SK-N-SH (cell line): ENCODE results near the gene VWDE. TPM values are rescaled to one million over a fixed set of nuclear protein-coding genes. Genes with fewer than 3 reads are reported as not detected.

Experiments used
- CTCF ChIA-PET: fragments of 300-600, 350-600 bp; formaldehyde crosslinking; extraction: SDS; loops from one replicate; lab custom pipeline; 2021; lab: Yijun Ruan, JAX
- POLR2A ChIA-PET: fragments of 350-600 bp; sonication (Branson Sonifier 250); formaldehyde crosslinking; extraction: SDS; loops from one replicate; lab custom pipeline; 2020; ENCODE audit warnings: antibody characterized with exemption, inconsistent platforms; lab: Yijun Ruan, JAX
- DNase-seq: peaks from one replicate; pipeline ENCODE4 v3.0.0; 2012
- H2AFZ ChIP-seq: fragments of 200-600 bp; sonication (generic); 2 replicates; pipeline ENCODE4 v1.8.1; 2016; ENCODE audit warnings: antibody characterized with exemption, mild to moderate bottlenecking, low read depth
- H3F3A ChIP-seq: fragments of 200-600 bp; sonication (generic); replicated peaks from 2 replicates; pipeline ENCODE3; 2016; ENCODE audit warnings: antibody characterized with exemption, mild to moderate bottlenecking; ENCODE audit not compliant: insufficient read depth
- H3K27ac ChIP-seq, 2 experiments: fragments of 200-500 bp in 1 of 2; fragments of 200-600 bp in 1 of 2; sonication (Bioruptor generic) in 1 of 2; sonication (generic), shearing (Covaris generic) in 1 of 2; 2 replicates each; pipeline versions ENCODE4 v1.5.1 to v1.6.1; 2014 to 2016; ENCODE audit warnings: low read depth in 2 of 2, inconsistent platforms in 1 of 2, low read length in 1 of 2, mild to moderate bottlenecking in 1 of 2, mixed read lengths in 1 of 2
- H3K27me3 ChIP-seq: fragments of 200-600 bp; sonication (generic), shearing (Covaris generic); 2 replicates; pipeline ENCODE4 v1.6.1; 2016; ENCODE audit warnings: mixed run types; ENCODE audit not compliant: insufficient read depth
- H3K36me3 ChIP-seq, 2 experiments: fragments of 200-500 bp in 1 of 2; fragments of 200-600 bp in 1 of 2; sonication (Bioruptor generic) in 1 of 2; sonication (generic) in 1 of 2; replicated peaks in 1 of 2; 2 replicates each; pipeline versions ENCODE3 to v1.5.1; 2014 to 2016; ENCODE audit warnings: low read length in 1 of 2, mild to moderate bottlenecking in 1 of 2; ENCODE audit not compliant: insufficient read depth in 2 of 2, control insufficient read depth in 1 of 2
- H3K4me1 ChIP-seq, 2 experiments: fragments of 200-500 bp in 1 of 2; fragments of 200-600 bp in 1 of 2; sonication (Bioruptor generic) in 1 of 2; sonication (generic), shearing (Covaris generic) in 1 of 2; 2 replicates each; pipeline versions ENCODE4 v1.5.1 to v1.6.1; 2014 to 2016; ENCODE audit warnings: low read depth in 1 of 2, low read length in 1 of 2, mixed run types in 1 of 2; ENCODE audit not compliant: insufficient read depth in 2 of 2, control insufficient read depth in 1 of 2
- H3K4me2 ChIP-seq: fragments of 200-600 bp; sonication (generic), shearing (Covaris generic); 2 replicates; pipeline ENCODE4 v1.6.1; 2017; ENCODE audit warnings: mixed run types
- H3K4me3 ChIP-seq, 2 experiments: fragments of 200-500 bp in 1 of 2; fragments of 200-600 bp in 1 of 2; sonication (Bioruptor generic) in 1 of 2; sonication (generic), shearing (Covaris generic) in 1 of 2; 2 replicates each; pipeline versions ENCODE4 v1.5.1 to v1.8.1; 2014 to 2016; ENCODE audit warnings: low read depth in 2 of 2, inconsistent platforms in 1 of 2, low read length in 1 of 2, mild to moderate bottlenecking in 1 of 2, mixed read lengths in 1 of 2, moderate library complexity in 1 of 2
- H3K79me2 ChIP-seq: fragments of 200-600 bp; sonication (generic); 2 replicates; pipeline ENCODE4 v1.8.1; 2017; ENCODE audit warnings: mild to moderate bottlenecking; ENCODE audit not compliant: insufficient read depth
- H3K9ac ChIP-seq: fragments of 200-600 bp; sonication (generic); 2 replicates; pipeline ENCODE4 v1.6.1; 2017; ENCODE audit warnings: mixed run types
- H3K9me2 ChIP-seq: fragments of 200-600 bp; sonication (generic); 2 replicates; pipeline ENCODE4 v1.6.1; 2017; ENCODE audit warnings: mixed run types
- H3K9me3 ChIP-seq: fragments of 200-600 bp; sonication (generic); 2 replicates; pipeline ENCODE4 v1.6.1; 2017; ENCODE audit warnings: mixed run types, mild to moderate bottlenecking, moderate library complexity
- H4K20me1 ChIP-seq: fragments of 200-600 bp; sonication (generic); 2 replicates; pipeline ENCODE4 v1.6.1; 2017; ENCODE audit warnings: mild to moderate bottlenecking, mixed run types; ENCODE audit not compliant: insufficient read depth
- CHD2 ChIP-seq: fragments of 150-350 bp; IDR thresholded peaks from 2 replicates; pipeline ENCODE4 v1.6.1; 2018; ENCODE audit warnings: low read length; ENCODE audit not compliant: partially characterized antibody
- ELF1 ChIP-seq: IDR thresholded peaks from 2 replicates; pipeline ENCODE4 v1.4.0; 2012
- EP300 ChIP-seq, 2 experiments: IDR thresholded peaks; 2 replicates each; pipeline versions ENCODE4 v1.4.0 to v1.6.1; 2012; ENCODE audit warnings: borderline replicate concordance in 1 of 2, low read depth in 1 of 2, low read length in 1 of 2
- EZH2phosphoT487 ChIP-seq: fragments of 200-600 bp; sonication (generic); IDR thresholded peaks from 2 replicates; pipeline ENCODE4 v1.6.1; 2017; ENCODE audit warnings: low read depth, mixed run types, mild to moderate bottlenecking, antibody characterized with exemption, moderate library complexity, borderline replicate concordance
- FOSL2 ChIP-seq: IDR thresholded peaks from 2 replicates; pipeline ENCODE4 v1.4.0; 2012; ENCODE audit warnings: low read depth, mild to moderate bottlenecking, moderate library complexity, borderline replicate concordance
- JUND ChIP-seq: IDR thresholded peaks from 2 replicates; pipeline ENCODE4 v1.4.0; 2012
- MAX ChIP-seq: IDR thresholded peaks from 2 replicates; pipeline ENCODE4 v1.4.0; 2012; ENCODE audit warnings: low read depth
- MEF2A ChIP-seq: IDR thresholded peaks from 2 replicates; pipeline ENCODE4 v1.4.0; 2012; ENCODE audit warnings: low read depth, borderline replicate concordance
- MXI1 ChIP-seq: IDR thresholded peaks from 2 replicates; pipeline ENCODE4 v1.6.1; 2012; ENCODE audit warnings: mild to moderate bottlenecking, low read depth, low read length, improper control_type of control experiment
- NFIC ChIP-seq: IDR thresholded peaks from 2 replicates; pipeline ENCODE4 v1.4.0; 2012; ENCODE audit warnings: borderline replicate concordance
- PBX3 ChIP-seq: IDR thresholded peaks from 2 replicates; pipeline ENCODE4; 2012
- RAD21 ChIP-seq: IDR thresholded peaks from 2 replicates; pipeline ENCODE4 v1.6.1; 2012; ENCODE audit warnings: mild to moderate bottlenecking, low read length
- RCOR1 ChIP-seq: fragments of 150-350 bp; IDR thresholded peaks from 2 replicates; pipeline ENCODE4 v1.6.1; 2017; ENCODE audit warnings: antibody characterized with exemption, low read length
- RFX5 ChIP-seq: IDR thresholded peaks from 2 replicates; pipeline ENCODE4 v1.6.1; 2012; ENCODE audit warnings: mild to moderate bottlenecking, improper control_type of control experiment, low read length
- RXRA ChIP-seq: IDR thresholded peaks from 2 replicates; pipeline ENCODE4 v1.4.0; 2012; ENCODE audit warnings: low read depth, mild to moderate bottlenecking, borderline replicate concordance
- SIN3A ChIP-seq: IDR thresholded peaks from 2 replicates; pipeline ENCODE4 v1.6.1; 2012; ENCODE audit warnings: low read depth, mild to moderate bottlenecking, low read length, moderate library complexity, borderline replicate concordance
- TAF1 ChIP-seq: IDR thresholded peaks from 2 replicates; pipeline ENCODE4 v1.6.1; 2012; ENCODE audit warnings: low read depth, mild to moderate bottlenecking, low read length, moderate library complexity, borderline replicate concordance
- TCF12 ChIP-seq: IDR thresholded peaks from 2 replicates; pipeline ENCODE4 v1.4.0; 2012
- TEAD4 ChIP-seq: IDR thresholded peaks from 2 replicates; pipeline ENCODE4 v1.4.0; 2012; ENCODE audit warnings: mild to moderate bottlenecking, borderline replicate concordance; ENCODE audit not compliant: insufficient read depth
- USF1 ChIP-seq: IDR thresholded peaks from 2 replicates; pipeline ENCODE4 v1.4.0; 2012; ENCODE audit warnings: low read depth, borderline replicate concordance
- YY1 ChIP-seq: IDR thresholded peaks from 2 replicates; pipeline ENCODE4 v1.4.0; 2012; ENCODE audit warnings: low read depth, mild to moderate bottlenecking
- polyA plus RNA-seq, 3 experiments: library from polyadenylated mRNA; depleted of rRNA; stranded (reverse); fragments of >200 nt; gene quantifications; 2 replicates each; pipeline ENCODE4 v1.2.3, GENCODE V29; 2012

VWDE gene
- polyA plus RNA-seq, 1 of the 3 experiments (the other 2 are of a cell fraction), result not detected

GRCh38 chr7:12314199-12314598 lies 89.5 kb downstream of the VWDE start:
- no peaks in the 10 kb centered on the region for H3K27me3 ChIP-seq
- no peak for TF ChIP-seq MXI1
- TF ChIP-seq EZH2phosphoT487, result no peak
- TF ChIP-seq FOSL2, result no peak
- no peak for TF ChIP-seq USF1
- TF ChIP-seq YY1, result no peak
- no peak for TF ChIP-seq RFX5
- TF ChIP-seq SIN3A, result no peak
- TF ChIP-seq RXRA, result no peak
- no peak for TF ChIP-seq CHD2
- TF ChIP-seq TEAD4, result no peak
- no peak for TF ChIP-seq NFIC
- TF ChIP-seq JUND, result no peak
- no peak for TF ChIP-seq PBX3
- TF ChIP-seq EP300 (IDR thresholded peaks at IDR 0.05; ENCODE audit: borderline replicate concordance in 1 of 2, low read depth in 1 of 2, low read length in 1 of 2), result no peak
- TF ChIP-seq ELF1, result no peak
- TF ChIP-seq, all 33 proteins: peak for 0
- Histone ChIP-seq H3K36me3 (no peaks in the 10 kb centered on the region), H3K9ac (no peak overlapping the region), H3K9me2 (no peaks in the 10 kb centered on the region), H3F3A (no peaks in the 10 kb centered on the region), H3K27ac (no peak overlapping the region), H4K20me1 (no peaks in the 10 kb centered on the region), H3K4me1 (no peaks in the 10 kb centered on the region), H2AFZ (no peak overlapping the region), H3K79me2 (no peaks in the 10 kb centered on the region), H3K4me3 (no peak overlapping the region), H3K9me3 (no peaks in the 10 kb centered on the region), H3K4me2 (no peak overlapping the region)
- no peak for DNase-seq
- CTCF ChIA-PET, result interaction anchor here (0.8 to 1.5 kb wide), 3 partner anchors 8 to 246 kb away, joined by 3 to 4 read pairs (median 3); no protein-coding TSS in a partner anchor
- POLR2A ChIA-PET, result no interaction called here

- H3K36me3 ChIP-seq, result no peaks in the 10 kb centered on the region
- no peak for TF ChIP-seq ELF1
- no peak for TF ChIP-seq RXRA
- no peak for TF ChIP-seq TAF1
- no peak for TF ChIP-seq MEF2A
- TF ChIP-seq MXI1, result no peak
- TF ChIP-seq CHD2, result no peak
- TF ChIP-seq RAD21, result no peak
- no peak for TF ChIP-seq RCOR1
- TF ChIP-seq PBX3, result no peak
- no peak for TF ChIP-seq SIN3A
- no peak for TF ChIP-seq EZH2phosphoT487
- TF ChIP-seq MAX, result no peak
- no peak for TF ChIP-seq NFIC
- TF ChIP-seq TCF12, result no peak
- no peak for TF ChIP-seq USF1
- no peak for TF ChIP-seq TEAD4
- TF ChIP-seq, all 33 proteins: peak for 0
- POLR2A ChIA-PET, result interaction anchor here (0.5 kb wide), 1 partner anchor 55 kb away, joined by 3 read pairs; no protein-coding TSS in a partner anchor
- Histone ChIP-seq H3K4me3 (no peak overlapping the region), H2AFZ (no peak overlapping the region), H3K4me1 (peaks cover 0 to 4% of the 10 kb centered on the region in 2 experiments; a peak in 1 of 4 replicates), H4K20me1 (no peaks in the 10 kb centered on the region), H3K27me3 (no peaks in the 10 kb centered on the region), H3K4me2 (no peak overlapping the region), H3K9me3 (no peaks in the 10 kb centered on the region), H3K27ac (no peak overlapping the region), H3K79me2 (no peaks in the 10 kb centered on the region), H3F3A (no peaks in the 10 kb centered on the region), H3K9me2 (no peaks in the 10 kb centered on the region), H3K9ac (no peak overlapping the region)
- DNase-seq, result no peak
- CTCF ChIA-PET, result interaction anchor here (1.8 kb wide), 1 partner anchor 12 kb away, joined by 4 read pairs; no protein-coding TSS in a partner anchor
Observed at GRCh38 chr7:12305502-12305901, 98.2 kb downstream of the VWDE start.
